Activated CD4-positive, alpha-beta T cell treated with anti-CD3 and anti-CD28 coated beads for 1 hour (primary cell): Measurements from ENCODE around the gene SORCS3.

Source experiments
- DNase-seq: peaks from one replicate; pipeline ENCODE4 v3.0.0-alpha.2; 2020

The SORCS3 gene

DNA sequence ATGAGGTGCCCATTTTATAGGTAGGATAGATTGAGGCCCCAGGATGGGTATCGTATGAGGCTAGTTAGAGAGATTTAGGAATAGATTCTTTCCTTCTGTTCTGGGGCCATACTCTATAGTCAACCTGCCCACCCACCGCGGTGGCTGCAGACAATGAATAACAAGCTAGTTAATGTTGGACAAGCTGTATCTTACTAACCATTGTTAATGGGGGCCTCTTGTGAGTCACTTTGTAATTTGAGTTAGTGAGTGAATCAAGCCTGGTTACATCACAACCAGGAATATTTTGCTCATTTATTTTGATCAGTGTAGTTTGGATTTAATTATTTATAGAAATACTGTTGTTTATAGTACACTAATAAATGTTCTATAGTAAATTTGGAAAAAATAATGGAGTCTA, 7.3 kb downstream of the SORCS3 start:
- DNase-seq: no peak

GRCh38 chr10:104650072-104650471, 9.0 kb downstream of the SORCS3 start:
- DNase-seq: no peak

GRCh38 chr10:104650635-104651331, 9.7 kb downstream of the SORCS3 start:
- no peak for DNase-seq

GRCh38 chr10:104657036-104657435, 15.9 kb downstream of the SORCS3 start:
- DNase-seq: no peak

DNA sequence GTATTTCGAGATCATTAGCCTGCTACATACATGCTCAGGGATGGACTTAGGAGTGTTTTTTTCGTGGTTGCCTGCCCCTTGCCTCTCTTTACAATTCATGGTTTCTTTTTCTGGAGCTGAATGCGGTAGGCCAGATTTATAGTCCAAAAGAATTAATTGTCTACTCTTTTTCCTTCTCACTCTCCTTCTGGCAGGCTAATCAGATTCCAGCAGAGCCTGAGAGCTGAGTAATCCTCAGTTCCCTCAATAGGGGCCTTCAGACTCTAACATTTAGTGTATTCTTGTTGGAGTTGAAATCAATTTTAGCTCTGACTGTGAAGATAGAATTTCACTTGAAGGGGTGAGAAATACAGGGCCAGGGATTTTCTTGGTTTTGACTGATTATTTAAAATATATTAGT, 16.4 kb downstream of the SORCS3 start:
- no peak for DNase-seq

DNA sequence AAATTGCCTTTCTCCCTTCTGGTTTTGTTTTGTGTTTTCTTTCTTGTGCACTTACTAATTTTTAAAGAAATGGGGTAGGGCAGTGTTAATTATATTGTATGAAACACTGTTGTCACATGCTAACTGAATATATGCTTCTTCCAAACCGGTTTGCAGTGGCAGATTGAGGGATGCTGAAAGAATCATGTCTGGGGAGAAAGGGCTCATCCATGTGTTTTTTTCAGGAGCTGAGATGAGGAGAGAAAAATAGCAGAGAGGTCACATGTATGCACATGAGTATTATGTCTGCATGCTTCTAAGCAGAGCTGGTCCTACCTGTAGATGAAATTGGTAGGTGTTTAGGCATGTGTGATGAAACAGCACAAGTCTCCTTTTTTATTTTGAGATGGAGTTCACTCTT, 17.0 kb downstream of the SORCS3 start:
- no peak for DNase-seq

DNA sequence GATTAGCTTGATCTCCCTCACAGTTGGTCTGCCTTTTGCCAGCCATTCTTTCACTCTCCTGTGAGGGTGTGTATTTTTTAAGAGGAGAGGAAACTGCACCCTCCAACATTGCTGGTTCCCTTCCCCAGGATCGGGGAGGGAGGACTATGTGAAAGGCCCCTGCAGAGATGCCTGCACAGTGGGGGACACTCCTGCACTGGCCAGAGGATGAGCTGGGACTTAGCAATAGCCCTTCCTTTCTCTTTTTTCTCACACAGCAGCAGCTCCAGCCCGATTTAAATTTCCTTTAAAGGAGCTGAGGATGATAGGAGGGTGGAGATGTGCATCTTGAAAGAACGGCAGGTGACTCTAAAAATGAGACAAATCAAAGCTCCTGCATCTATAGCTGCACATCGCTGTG, 18.7 kb downstream of the SORCS3 start:
- DNase-seq: no peak

GRCh38 chr10:104663076-104663475, 22.0 kb downstream of the SORCS3 start:
- DNase-seq: no peak

GRCh38 chr10:104663563-104663962, 22.5 kb downstream of the SORCS3 start:
- DNase-seq: no peak

DNA sequence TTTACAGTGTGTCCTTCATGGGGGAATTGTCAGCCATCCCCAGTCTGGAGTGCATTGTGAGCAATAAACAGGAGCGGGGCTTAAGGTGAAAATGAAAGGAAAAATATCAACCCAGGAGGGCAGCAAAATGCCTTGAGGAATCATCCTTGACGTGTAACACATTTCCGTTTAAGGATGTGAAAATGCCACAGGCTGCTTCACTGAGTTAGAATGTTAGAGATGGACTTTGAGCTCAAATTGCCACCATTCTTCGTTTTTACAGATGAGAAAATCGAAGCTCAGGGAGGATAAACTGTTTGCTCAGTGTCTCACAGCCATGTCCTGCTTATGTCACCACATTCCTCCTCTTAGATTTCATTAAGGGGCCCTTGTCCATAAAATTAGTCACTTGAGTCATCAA, 23.1 kb downstream of the SORCS3 start:
- DNase-seq: no peak

DNA sequence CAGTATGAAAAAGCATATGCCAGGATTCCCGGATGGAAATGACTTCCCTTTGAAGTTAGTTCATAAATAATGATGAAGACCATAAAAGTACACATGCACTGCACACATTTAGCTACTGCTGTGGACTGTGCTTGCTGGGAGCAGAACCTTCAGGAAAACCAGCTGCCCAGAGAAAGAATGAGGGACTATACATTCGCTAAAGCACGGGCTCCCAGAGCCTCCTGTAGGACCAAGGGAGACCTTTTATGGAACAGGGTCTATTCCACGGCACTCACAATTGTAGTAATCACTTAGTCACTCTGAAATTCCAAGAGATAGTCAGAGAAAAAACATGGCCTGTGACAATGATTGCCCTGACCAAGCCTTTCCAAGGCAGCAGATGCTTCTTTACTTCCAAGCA, 24.1 kb downstream of the SORCS3 start:
- no peak for DNase-seq

DNA sequence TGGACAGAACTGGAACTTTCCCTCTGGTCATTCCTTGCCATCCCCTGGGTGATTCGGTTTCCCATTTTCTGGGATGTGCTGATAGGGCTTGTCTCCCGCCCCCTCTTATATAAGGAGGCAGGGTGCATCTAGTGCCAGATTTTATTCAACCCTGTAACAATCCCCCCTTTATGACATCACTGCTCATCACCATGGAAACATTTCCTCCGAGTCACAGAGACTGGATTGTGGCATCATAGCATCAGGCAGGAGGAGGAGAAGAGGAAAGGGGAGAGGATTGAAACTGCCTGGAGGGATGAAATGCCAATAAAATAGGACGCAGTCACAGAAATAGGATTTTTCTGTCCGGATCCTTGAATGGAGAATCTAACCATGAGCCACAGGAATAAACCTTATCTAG, 25.0 kb downstream of the SORCS3 start:
- no peak for DNase-seq

DNA sequence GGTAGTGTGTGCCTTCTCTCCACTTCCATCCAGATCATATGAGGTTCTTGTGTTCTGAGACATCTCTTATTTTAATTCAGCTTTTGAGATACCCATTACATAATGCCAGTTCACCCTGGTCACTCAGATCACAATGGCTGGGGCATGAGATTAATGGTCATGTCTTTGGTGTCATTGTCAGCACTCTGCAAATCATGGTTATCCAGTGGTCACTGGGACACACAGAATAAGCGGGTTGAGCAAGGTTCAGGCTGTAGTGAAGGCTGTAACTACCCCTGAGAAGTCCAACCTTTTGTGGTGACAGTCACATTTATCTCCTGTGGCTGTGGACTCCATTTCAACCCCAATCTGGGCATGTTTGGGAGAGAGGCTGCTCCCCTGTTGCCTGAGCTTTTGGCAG, 35.8 kb downstream of the SORCS3 start:
- DNase-seq: no peak

- DNase-seq: no peak
Measured at GRCh38 chr10:104678658-104679057, 37.6 kb downstream of the SORCS3 start.

- no peak for DNase-seq
Measured at GRCh38 chr10:104680467-104681401, 39.6 kb downstream of the SORCS3 start.

DNA sequence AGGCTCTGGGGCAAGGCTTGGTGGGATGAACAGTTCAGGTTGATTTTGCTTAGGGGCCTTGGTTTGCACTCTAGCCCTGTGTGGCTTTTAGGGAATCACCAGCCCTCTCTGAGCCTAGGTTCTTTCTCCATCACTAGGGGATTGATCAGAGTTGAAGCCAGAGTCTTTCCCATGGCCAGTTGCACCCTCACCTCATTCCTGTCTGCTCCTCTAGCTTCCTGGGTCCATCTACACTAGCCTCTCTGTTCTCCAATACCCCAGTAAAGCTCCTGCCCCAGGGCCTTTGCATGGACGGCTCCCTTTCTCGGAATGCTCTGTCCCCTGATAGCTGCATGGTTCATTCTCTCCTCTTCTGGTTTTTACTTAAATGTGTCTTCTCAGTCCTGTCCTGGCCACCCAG, 40.4 kb downstream of the SORCS3 start:
- DNase-seq: no peak

DNA sequence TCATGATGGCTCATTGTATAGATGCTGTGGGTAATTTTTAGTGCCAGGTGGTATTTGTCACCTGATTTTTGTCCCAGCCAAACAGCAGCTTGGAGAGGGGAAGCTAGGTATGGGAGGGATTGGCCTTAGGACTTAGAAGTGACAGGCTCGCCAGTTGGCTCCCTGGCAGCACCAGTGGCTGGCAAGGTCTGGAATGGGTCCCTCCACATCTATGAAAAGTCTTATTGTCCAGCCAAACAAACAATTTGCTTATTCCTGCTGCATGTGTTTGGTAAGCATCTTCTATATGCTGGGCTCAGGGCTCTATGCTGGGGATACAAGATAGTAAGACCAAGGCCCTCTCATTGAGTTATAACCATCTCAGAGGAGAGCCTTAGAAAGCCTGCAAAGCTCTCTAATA, 42.5 kb downstream of the SORCS3 start:
- DNase-seq: no peak

GRCh38 chr10:104686829-104687228, 45.7 kb downstream of the SORCS3 start:
- DNase-seq: no peak

DNA sequence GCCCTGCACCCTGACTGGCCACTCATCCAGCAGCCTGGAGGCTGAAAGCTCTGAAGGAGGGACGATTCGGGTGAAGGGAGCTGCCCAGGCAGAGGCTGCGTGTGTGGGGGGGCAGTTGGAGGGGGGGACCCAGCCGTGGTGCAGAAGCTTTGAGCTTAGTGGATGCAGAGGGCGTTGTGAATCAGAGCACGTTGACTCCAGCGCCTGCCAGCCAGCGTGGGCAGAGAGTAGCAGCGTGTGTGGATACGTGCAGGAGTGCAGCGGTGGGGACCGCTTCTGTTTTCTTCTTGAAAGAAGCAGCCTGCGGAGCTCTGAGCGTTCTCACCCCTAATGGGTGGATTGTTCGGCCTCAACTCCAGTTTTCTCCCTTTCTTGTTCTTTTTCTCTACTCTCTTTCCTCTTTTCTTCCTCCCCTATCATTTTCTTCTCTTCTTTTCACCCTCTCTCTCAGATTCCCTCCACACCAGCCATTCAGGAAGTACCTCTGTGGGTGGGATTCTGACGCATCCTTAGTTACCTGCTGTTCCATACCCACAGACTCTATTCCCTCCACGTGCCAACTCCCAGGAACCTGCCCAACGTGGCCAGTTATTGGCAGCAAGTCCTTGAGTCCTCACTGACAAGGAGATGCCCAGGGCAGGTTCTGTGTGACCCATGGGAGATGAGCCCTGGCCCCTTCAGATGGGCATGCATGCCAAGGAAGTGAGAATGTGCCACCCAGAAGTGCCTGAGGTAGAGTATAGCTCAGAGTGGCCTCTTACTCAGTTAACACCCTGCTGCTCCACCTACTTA, 47.4 kb downstream of the SORCS3 start:
- DNase-seq: no peak

GRCh38 chr10:104689105-104689504, 48.0 kb downstream of the SORCS3 start:
- no peak for DNase-seq

GRCh38 chr10:104689547-104689946, 48.5 kb downstream of the SORCS3 start:
- DNase-seq: no peak

- DNase-seq: no peak
Measured at GRCh38 chr10:104690101-104690500, 49.0 kb downstream of the SORCS3 start.

- no peak for DNase-seq
Measured at GRCh38 chr10:104690959-104691358, 49.9 kb downstream of the SORCS3 start.

DNA sequence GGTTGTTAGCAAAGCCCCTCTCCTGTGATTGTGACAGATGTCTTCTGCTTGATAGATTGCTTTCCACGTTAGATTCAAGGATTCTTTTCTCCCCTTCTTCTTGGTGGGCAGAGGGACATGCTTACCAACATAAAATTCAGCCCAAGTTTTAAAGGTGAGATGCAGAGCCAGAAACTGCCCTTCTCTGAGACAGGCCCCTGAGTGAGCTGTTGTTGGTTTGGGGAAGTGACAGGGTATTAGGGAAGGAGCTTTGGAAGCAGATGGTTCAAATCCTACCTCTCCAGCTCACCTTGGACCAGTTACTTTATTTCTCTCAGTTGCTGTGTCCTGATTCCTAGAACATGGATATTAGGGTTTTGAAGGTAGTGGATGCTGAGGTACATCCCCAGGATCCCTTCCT, 53.0 kb downstream of the SORCS3 start:
- no peak for DNase-seq
